Adrenal gland (tissue), 12 donors: ENCODE measurements around the gene MFNG. TPM values are rescaled to one million over a fixed set of nuclear protein-coding genes. Genes with fewer than 3 reads are reported as not detected.
A peak's percentile ranks its signal among the peaks of the same experiment; 100 is the strongest.

Source experiments
- DNase-seq, 7 donors: peaks; one replicate each; pipeline ENCODE4 v3.0.0-alpha.2; 2019 to 2020
- H3K27ac ChIP-seq, 5 donors: fragments of 200-600 bp; sonication (generic) in 4 of 5; 1 replicate in 3 of 5; 2 replicates in 2 of 5; pipeline versions ENCODE4 v1.5.1 to v1.8.0; 2016 to 2020; ENCODE audit warnings: mild to moderate bottlenecking in 1 of 5
- H3K27me3 ChIP-seq: fragments of 200-600 bp; 2 replicates; pipeline ENCODE4 v1.8.0; 2021
- H3K36me3 ChIP-seq, 2 donors: fragments of 200-600 bp; replicated peaks in 1 of 2; 1 replicate in 1 of 2; 2 replicates in 1 of 2; pipeline versions ENCODE4 v1.5.1 to v1.8.0; 2018 to 2022
- H3K4me1 ChIP-seq, 2 donors: fragments of 200-600 bp; replicated peaks in 1 of 2; 1 replicate in 1 of 2; 2 replicates in 1 of 2; pipeline versions ENCODE4 v1.5.1 to v1.8.0; 2018 to 2021
- H3K4me3 ChIP-seq, 4 donors: fragments of 200-600 bp; sonication (generic) in 3 of 4; one replicate each; pipeline ENCODE4 v1.5.1; 2016 to 2018
- H3K9me3 ChIP-seq, 3 donors: fragments of 200-600 bp; sonication (generic) in 1 of 3; replicated peaks in 1 of 3; 1 replicate in 2 of 3; 2 replicates in 1 of 3; pipeline versions ENCODE4 v1.5.1 to v1.8.0; 2016 to 2021
- CTCF ChIP-seq, 6 experiments: fragments of 450-650 bp in 4 of 6; fragments of 200-600 bp in 2 of 6; sonication (generic) in 1 of 6; IDR thresholded peaks; 1 replicate in 5 of 6; 2 replicates in 1 of 6; pipeline versions ENCODE4 v1.5.1 to v1.8.0; 2016 to 2021; ENCODE audit warnings: antibody characterized with exemption in 6 of 6, mild to moderate bottlenecking in 2 of 6, moderate library complexity in 1 of 6
- POLR2A ChIP-seq, 2 donors: fragments of 450-650 bp; IDR thresholded peaks; one replicate each; pipeline ENCODE4 v1.6.1; 2017; ENCODE audit warnings: antibody characterized with exemption in 2 of 2, mild to moderate bottlenecking in 2 of 2, moderate library complexity in 1 of 2
- WGBS, 4 donors: extraction: QIAGEN DNeasy Blood & Tissue Kit in 2 of 4; methylation state at CpG; one replicate each; pipeline versions ENCODE4 v1.1.5 to v1.1.7; 2013 to 2017; 5-methylcytosine and 5-hydroxymethylcytosine counted together
- intact Hi-C, 2 donors: fragments of 100-400 bp; cut with DNase I; formaldehyde crosslinking; loops; one replicate each; pipeline versions ENCODE4 v1.14.1 to v1.15.0; 2022 to 2023
- polyA plus RNA-seq, 3 donors: library from polyadenylated mRNA; stranded (reverse); fragments of 200-250 nt in 2 of 3; fragments of 350-450 nt in 1 of 3; fragmentation: Illumina TruSeq in 1 of 3; extraction: RNeasy Lipid Tissue Mini Kit (QIAGEN cat#74804) in 1 of 3; gene quantifications; one replicate each; pipeline ENCODE4 v1.2.3, GENCODE V29; 2013 to 2014
- total RNA-seq, 9 donors: library from RNA; depleted of rRNA in 4 of 9; stranded (reverse); fragments of >200 nt in 4 of 9; fragments of 120-200 nt in 1 of 9; fragmentation: NEBNext Ultra II Directional in 1 of 9; extraction: Animal tissue kit (Norgen Biotek cat#: 25700) in 1 of 9; gene quantifications; one replicate each; pipeline versions ENCODE4 v1.1.0 to v1.2.4, GENCODE V29; 2013 to 2023
- donor health status: healthy with polysubstance abuse.
- donor health status: Bipolar disorder and iron deficiency.
- donor health status: DM: yes; HTN: yes; CAD: no.
- donor health status: DM: no; HTN: no; CAD: no.
- donor health status: DM: no; HTN: no; CAD: no.
- donor health status: DM: yes; HTN: yes; CAD: no.

Gene MFNG
- total and polyA plus RNA-seq, 12 donors: 4.0 to 27.6 (median 17.9) TPM

- whole genome bisulfite sequencing, 4 donors: 83 to 91% (median 88%) methylated on average over 15 to 17 of the region's 17 CpGs
- Histone ChIP-seq H3K27ac (no peak overlapping the region), H3K27me3 (no peaks in the 10 kb centered on the region), H3K4me1 (no peaks in the 10 kb centered on the region), H3K36me3 (no peaks in the 10 kb centered on the region), H3K9me3 (no peaks in the 10 kb centered on the region), H3K4me3 (no peak overlapping the region)
- DNase-seq: peak in 1 of 7 donors; percentile 12
- intact Hi-C loops: no loop called here
- no peak for TF ChIP-seq POLR2A (IDR thresholded peaks at IDR 0.05)
- TF ChIP-seq CTCF (IDR thresholded peaks at IDR 0.05): no peak
Measured at GRCh38 chr22:37480387-37481346, 5.5 kb downstream of the MFNG start.

- Histone ChIP-seq H3K9me3 (no peaks in the 10 kb centered on the region), H3K36me3 (no peaks in the 10 kb centered on the region), H3K27me3 (no peaks in the 10 kb centered on the region), H3K4me3 (no peak overlapping the region), H3K4me1 (no peaks in the 10 kb centered on the region), H3K27ac (no peak overlapping the region)
- TF ChIP-seq POLR2A (IDR thresholded peaks at IDR 0.05) (no peak), CTCF (IDR thresholded peaks at IDR 0.05) (no peak)
- 62 to 89% (median 84%) methylated on average over 3 to 15 of the region's 15 CpGs for WGBS, 4 donors
- DNase-seq: no peak
- intact Hi-C loops: no loop called here
Measured at GRCh38 chr22:37479196-37479595, 7.0 kb downstream of the MFNG start.

- 72 to 81% (median 78%) methylated on average over 9 to 14 of the region's 14 CpGs for whole genome bisulfite sequencing, 4 donors
- TF ChIP-seq CTCF (IDR thresholded peaks at IDR 0.05) (no peak), POLR2A (IDR thresholded peaks at IDR 0.05) (no peak)
- Histone ChIP-seq H3K9me3 (no peaks in the 10 kb centered on the region), H3K27me3 (no peaks in the 10 kb centered on the region), H3K4me3 (no peak overlapping the region), H3K4me1 (no peaks in the 10 kb centered on the region), H3K36me3 (no peaks in the 10 kb centered on the region), H3K27ac (no peak overlapping the region)
- intact Hi-C loops: no loop called here
- peak in 1 of 7 donors; percentile 15 for DNase-seq
Measured at GRCh38 chr22:37476389-37477329, 9.5 kb downstream of the MFNG start.
